NCI-H1436 (cell line): ENCODE data around the gene VPS54.

ENCODE experiments used
- DNase-seq: peaks from one replicate; lab custom pipeline; 2025; lab: John Stamatoyannopoulos, UW

Gene VPS54

GRCh38 chr2:63898839-63899238 lies 120.4 kb downstream of the VPS54 start:
- no peak for DNase-seq

- no peak for DNase-seq
These were observed 125.1 kb downstream of the VPS54 start for GRCh38 chr2:63894167-63894566.

- DNase-seq: no peak
These were observed 126.1 kb downstream of the VPS54 start for GRCh38 chr2:63893163-63893562.

- DNase-seq: no peak
These were observed 127.7 kb downstream of the VPS54 start for GRCh38 chr2:63891488-63892030.

- no peak for DNase-seq
These were observed 128.6 kb downstream of the VPS54 start for GRCh38 chr2:63890678-63891077.

- peak; percentile 37 for DNase-seq
These were observed 130.5 kb downstream of the VPS54 start for GRCh38 chr2:63888490-63889402.

- no peak for DNase-seq
These were observed 131.2 kb downstream of the VPS54 start for GRCh38 chr2:63888053-63888452.

GRCh38 chr2:63886445-63886844 lies 132.8 kb downstream of the VPS54 start:
- DNase-seq: no peak

GRCh38 chr2:63882395-63883105 lies 136.7 kb downstream of the VPS54 start:
- no peak for DNase-seq

- peak; percentile 52 for DNase-seq
These were observed 138.0 kb downstream of the VPS54 start for GRCh38 chr2:63881205-63881604.

- peak; percentile 1 for DNase-seq
These were observed 138.6 kb downstream of the VPS54 start for GRCh38 chr2:63880625-63881024.

GRCh38 chr2:63879876-63880433 lies 139.3 kb downstream of the VPS54 start:
- no peak for DNase-seq

- no peak for DNase-seq
These were observed 140.7 kb downstream of the VPS54 start for GRCh38 chr2:63878486-63878885.

GRCh38 chr2:63876311-63876710 lies 142.9 kb downstream of the VPS54 start:
- DNase-seq: no peak

GRCh38 chr2:63875559-63876245 lies 143.5 kb downstream of the VPS54 start:
- no peak for DNase-seq

GRCh38 chr2:63875131-63875527 lies 144.1 kb downstream of the VPS54 start:
- DNase-seq: no peak

GRCh38 chr2:63874204-63875130 lies 144.8 kb downstream of the VPS54 start:
- DNase-seq: no peak

- DNase-seq: no peak
These were observed 146.5 kb downstream of the VPS54 start for GRCh38 chr2:63872571-63873328.

- DNase-seq: no peak
These were observed 147.4 kb downstream of the VPS54 start for GRCh38 chr2:63871864-63872263.

GRCh38 chr2:63870679-63871078 lies 148.5 kb downstream of the VPS54 start:
- no peak for DNase-seq
